ENCODE measurements around the gene ANXA9.

Gene ANXA9, protein sequence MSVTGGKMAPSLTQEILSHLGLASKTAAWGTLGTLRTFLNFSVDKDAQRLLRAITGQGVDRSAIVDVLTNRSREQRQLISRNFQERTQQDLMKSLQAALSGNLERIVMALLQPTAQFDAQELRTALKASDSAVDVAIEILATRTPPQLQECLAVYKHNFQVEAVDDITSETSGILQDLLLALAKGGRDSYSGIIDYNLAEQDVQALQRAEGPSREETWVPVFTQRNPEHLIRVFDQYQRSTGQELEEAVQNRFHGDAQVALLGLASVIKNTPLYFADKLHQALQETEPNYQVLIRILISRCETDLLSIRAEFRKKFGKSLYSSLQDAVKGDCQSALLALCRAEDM

DNA sequence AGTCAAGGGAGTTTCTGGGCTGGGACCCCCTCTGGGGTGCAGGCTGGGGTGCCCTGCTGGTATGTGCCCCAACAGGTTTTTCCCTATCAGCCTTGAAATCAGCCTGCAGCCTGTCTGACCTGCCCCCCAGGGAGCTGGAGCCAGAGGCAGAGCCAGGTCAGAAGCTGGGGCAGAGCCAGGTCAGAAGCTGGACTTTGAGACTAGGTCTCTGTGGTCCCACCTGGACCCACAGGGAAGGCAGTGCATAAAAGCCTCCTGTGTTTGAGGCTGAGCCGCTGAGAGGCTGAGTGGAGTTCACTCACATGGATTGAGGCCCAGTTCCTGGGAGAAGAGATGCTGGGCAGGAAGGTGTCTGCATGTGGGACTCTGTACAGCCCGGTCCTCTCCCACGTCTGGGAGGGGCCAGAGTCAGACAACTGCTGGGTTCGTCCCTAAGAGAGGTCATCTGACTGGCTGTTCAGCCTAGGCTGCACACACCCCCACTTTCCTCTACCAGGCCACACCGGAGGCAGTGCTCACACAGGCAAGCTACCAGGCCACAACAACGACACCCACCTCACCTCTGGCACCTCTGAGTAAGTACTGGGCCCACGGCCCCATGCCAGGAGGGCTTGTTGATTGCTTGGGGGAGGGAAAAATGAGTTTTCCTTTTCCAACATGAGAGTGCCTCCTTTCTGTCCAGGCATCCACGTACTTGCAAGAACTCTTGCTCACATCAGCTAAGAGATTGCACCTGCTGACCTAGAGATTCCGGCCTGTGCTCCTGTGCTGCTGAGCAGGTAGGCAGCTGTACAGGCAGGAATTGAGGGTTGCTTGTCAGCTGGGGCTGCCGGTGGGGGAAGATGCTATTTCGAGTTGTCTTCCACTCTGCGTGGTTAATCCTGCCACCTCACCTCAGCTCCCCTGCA, at the start of gene ANXA9:
Gene ANXA9 (plus strand): TSS at position 488 of the 908 bp plus-strand sequence. CDS start 814 bp downstream, outside the sequence.
- no peak for DNase-seq (ENCODE audit: low read depth)
- no peak within 1 kb of the TSS for H3K4me3 ChIP-seq (ENCODE audit: low read length)
- TF ChIP-seq, protein P1, sequence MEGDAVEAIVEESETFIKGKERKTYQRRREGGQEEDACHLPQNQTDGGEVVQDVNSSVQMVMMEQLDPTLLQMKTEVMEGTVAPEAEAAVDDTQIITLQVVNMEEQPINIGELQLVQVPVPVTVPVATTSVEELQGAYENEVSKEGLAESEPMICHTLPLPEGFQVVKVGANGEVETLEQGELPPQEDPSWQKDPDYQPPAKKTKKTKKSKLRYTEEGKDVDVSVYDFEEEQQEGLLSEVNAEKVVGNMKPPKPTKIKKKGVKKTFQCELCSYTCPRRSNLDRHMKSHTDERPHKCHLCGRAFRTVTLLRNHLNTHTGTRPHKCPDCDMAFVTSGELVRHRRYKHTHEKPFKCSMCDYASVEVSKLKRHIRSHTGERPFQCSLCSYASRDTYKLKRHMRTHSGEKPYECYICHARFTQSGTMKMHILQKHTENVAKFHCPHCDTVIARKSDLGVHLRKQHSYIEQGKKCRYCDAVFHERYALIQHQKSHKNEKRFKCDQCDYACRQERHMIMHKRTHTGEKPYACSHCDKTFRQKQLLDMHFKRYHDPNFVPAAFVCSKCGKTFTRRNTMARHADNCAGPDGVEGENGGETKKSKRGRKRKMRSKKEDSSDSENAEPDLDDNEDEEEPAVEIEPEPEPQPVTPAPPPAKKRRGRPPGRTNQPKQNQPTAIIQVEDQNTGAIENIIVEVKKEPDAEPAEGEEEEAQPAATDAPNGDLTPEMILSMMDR (conservative IDR thresholded peaks at IDR 0.05; ENCODE audit: low read length), result no peak

DNA sequence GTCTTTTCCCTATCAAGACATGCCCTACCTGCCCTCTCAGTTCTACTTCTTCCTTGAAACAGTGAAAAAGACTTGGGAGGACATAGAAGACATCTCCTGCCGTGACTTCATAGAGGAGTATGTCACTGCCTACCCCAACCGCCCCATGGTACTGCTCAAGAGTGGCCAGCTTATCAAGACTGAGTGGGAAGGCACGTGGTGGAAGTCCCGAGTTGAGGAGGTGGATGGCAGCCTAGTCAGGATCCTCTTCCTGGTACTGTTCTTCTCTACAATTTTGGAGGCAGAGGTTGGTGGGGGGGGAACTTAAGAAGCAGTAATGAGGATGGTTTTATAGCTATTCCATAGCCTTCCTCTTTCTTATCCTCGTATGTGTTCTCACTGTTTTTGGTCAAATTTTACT, 37.2 kb upstream of the ANXA9 start:
- TF ChIP-seq, protein P1 (conservative IDR thresholded peaks at IDR 0.05; ENCODE audit: low read length), result no peak
- DNase-seq (ENCODE audit: low read depth), result no peak
- no peak overlapping the region for H3K4me3 ChIP-seq (ENCODE audit: low read length)

DNA sequence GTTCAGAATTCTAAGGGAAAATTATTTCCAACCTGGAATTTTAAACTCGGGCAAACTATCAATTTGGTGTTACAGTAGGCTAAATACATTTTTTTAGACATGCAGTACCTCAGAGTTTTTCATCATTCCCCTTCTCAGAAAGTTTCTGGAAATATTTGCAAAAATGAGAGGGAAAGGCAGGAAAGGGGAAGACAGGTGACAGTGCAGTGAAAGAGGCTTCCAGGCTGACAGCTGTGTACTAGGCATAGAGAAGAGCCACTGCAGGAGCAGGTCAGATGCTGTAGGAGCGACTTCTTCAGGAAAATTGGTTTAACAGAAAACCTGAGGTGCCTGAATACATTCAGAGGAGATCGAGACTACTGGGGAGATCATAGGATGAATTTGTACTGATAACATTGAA, 27.4 kb upstream of the ANXA9 start:
- H3K4me3 ChIP-seq (ENCODE audit: low read length), result no peak overlapping the region
- TF ChIP-seq, protein P1 (conservative IDR thresholded peaks at IDR 0.05; ENCODE audit: low read length), result no peak
- no peak for DNase-seq (ENCODE audit: low read depth)

DNA sequence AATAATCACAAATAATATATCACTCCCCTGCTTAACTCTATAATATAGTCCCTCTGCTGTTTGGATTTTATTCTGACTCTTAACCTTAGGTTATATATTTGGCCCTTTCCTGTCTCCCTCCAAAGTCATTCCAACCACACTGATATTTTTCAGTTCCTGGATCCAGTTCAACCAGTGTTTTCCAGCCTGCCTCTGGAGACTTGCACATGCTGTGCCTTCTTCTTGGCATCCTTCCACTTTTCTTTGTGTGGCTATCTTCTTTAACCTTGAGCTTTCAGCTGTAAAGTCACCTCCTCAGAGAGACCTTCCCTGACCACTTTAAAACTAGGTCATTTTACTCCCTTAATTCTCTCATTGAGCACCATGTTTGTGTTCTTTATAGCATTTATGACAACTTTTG, 26.8 kb upstream of the ANXA9 start:
- no peak for DNase-seq (ENCODE audit: low read depth)
- no peak overlapping the region for H3K4me3 ChIP-seq (ENCODE audit: low read length)
- TF ChIP-seq, protein P1 (conservative IDR thresholded peaks at IDR 0.05; ENCODE audit: low read length), result no peak

DNA sequence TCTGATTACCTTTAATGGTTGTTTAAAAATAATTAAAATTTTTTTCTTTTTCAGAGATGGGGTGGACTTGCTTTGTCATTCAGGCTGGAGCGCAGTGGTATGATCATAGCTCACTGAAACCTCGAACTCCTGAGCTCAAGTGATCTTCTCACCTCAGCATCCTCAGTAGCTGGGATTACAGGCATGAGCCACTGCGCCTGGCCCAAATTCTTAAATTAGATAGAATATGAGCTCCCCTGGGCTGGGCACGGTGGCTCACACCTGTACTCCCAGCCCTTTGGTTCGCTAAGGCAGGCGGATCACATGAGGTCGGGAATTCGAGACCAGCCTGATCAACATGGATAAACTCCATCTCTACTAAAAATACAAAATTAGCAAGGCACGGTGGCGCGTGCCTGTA, 24.4 kb upstream of the ANXA9 start:
- no peak for DNase-seq (ENCODE audit: low read depth)
- TF ChIP-seq, protein P1 (conservative IDR thresholded peaks at IDR 0.05; ENCODE audit: low read length), result no peak
- no peak overlapping the region for H3K4me3 ChIP-seq (ENCODE audit: low read length)

DNA sequence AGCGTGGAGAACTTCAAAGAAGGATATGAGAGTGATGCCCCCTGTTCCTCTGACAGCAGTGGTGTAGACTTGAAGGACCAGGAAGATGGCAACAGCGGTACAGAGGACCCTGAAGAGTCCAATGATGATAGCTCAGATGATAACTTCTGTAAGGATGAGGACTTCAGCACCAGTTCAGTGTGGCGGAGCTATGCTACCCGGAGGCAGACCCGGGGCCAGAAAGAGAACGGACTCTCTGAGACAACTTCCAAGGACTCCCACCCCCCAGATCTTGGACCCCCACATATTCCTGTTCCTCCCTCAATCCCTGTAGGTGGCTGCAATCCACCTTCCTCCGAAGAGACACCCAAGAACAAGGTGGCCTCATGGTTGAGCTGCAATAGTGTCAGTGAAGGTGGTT, 21.4 kb upstream of the ANXA9 start:
- DNase-seq (ENCODE audit: low read depth), result no peak
- TF ChIP-seq, protein P1 (conservative IDR thresholded peaks at IDR 0.05; ENCODE audit: low read length), result no peak
- no peak overlapping the region for H3K4me3 ChIP-seq (ENCODE audit: low read length)
